ENCODE results near the gene JAM3.

- TF ChIP-seq, protein P1, sequence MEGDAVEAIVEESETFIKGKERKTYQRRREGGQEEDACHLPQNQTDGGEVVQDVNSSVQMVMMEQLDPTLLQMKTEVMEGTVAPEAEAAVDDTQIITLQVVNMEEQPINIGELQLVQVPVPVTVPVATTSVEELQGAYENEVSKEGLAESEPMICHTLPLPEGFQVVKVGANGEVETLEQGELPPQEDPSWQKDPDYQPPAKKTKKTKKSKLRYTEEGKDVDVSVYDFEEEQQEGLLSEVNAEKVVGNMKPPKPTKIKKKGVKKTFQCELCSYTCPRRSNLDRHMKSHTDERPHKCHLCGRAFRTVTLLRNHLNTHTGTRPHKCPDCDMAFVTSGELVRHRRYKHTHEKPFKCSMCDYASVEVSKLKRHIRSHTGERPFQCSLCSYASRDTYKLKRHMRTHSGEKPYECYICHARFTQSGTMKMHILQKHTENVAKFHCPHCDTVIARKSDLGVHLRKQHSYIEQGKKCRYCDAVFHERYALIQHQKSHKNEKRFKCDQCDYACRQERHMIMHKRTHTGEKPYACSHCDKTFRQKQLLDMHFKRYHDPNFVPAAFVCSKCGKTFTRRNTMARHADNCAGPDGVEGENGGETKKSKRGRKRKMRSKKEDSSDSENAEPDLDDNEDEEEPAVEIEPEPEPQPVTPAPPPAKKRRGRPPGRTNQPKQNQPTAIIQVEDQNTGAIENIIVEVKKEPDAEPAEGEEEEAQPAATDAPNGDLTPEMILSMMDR (conservative IDR thresholded peaks at IDR 0.05 in 1 of 2, IDR thresholded peaks at IDR 0.05 in 1 of 2; ENCODE audit: low read depth in 1 of 2, low read length in 2 of 2), result no peak
- no peak for TF ChIP-seq EZH2 (IDR thresholded peaks at IDR 0.05; ENCODE audit: low read length, missing control alignments)
These were observed 130.7 kb downstream of the JAM3 start for GRCh38 chr11:134199531-134199930.
